Transverse colon (tissue), 4 donors: ENCODE data around the gene EFR3B. TPM values are rescaled to one million over a fixed set of nuclear protein-coding genes. Genes with fewer than 3 reads are reported as not detected.

Experiments used
- DNase-seq: peaks from one replicate; pipeline ENCODE4 v3.0.0-alpha.2; 2019
- H3K27ac ChIP-seq, 4 donors: fragments of 200-600 bp; sonication (generic); 2 replicates each; pipeline ENCODE4 v1.5.1; 2016 to 2018; ENCODE audit warnings: inconsistent platforms in 4 of 4
- H3K27me3 ChIP-seq: fragments of 200-600 bp; sonication (generic); 2 replicates; pipeline ENCODE4 v1.5.1; 2017; ENCODE audit warnings: inconsistent platforms
- H3K36me3 ChIP-seq, 4 donors: fragments of 200-600 bp; sonication (generic); 2 replicates each; pipeline ENCODE4 v1.5.1; 2017 to 2019; ENCODE audit warnings: inconsistent platforms in 4 of 4
- H3K4me1 ChIP-seq, 4 donors: fragments of 200-600 bp; sonication (generic); 2 replicates each; pipeline ENCODE4 v1.5.1; 2017 to 2020; ENCODE audit warnings: inconsistent platforms in 4 of 4
- H3K4me3 ChIP-seq, 4 donors: fragments of 200-600 bp; sonication (generic); 1 replicate in 1 of 4; 2 replicates in 3 of 4; pipeline versions ENCODE4 v1.5.1 to v1.6.1; 2017 to 2019; ENCODE audit warnings: inconsistent platforms in 4 of 4
- H3K9me3 ChIP-seq, 2 donors: fragments of 200-600 bp; sonication (generic); 2 replicates each; pipeline ENCODE4 v1.5.1; 2017 to 2019; ENCODE audit warnings: inconsistent platforms in 2 of 2
- EP300 ChIP-seq: sonication (generic); formaldehyde crosslinking; IDR thresholded peaks from one replicate; pipeline ENCODE4 v1.6.1; 2017; ENCODE audit warnings: antibody characterized with exemption, low read depth
- POLR2A ChIP-seq: fragments of 450-650 bp; IDR thresholded peaks from one replicate; pipeline ENCODE4 v1.6.1; 2016; ENCODE audit warnings: antibody characterized with exemption, mild to moderate bottlenecking, moderate library complexity
- POLR2AphosphoS5 ChIP-seq, 3 donors: sonication (generic); formaldehyde crosslinking; IDR thresholded peaks; one replicate each; pipeline ENCODE4 v1.6.1; 2016; ENCODE audit warnings: antibody characterized with exemption in 3 of 3
- WGBS, 2 donors: methylation state at CpG; one replicate each; pipeline ENCODE4 v1.1.5; 2018; ENCODE audit warnings: low coverage in 1 of 2; 5-methylcytosine and 5-hydroxymethylcytosine counted together
- in situ Hi-C, 4 donors: fragments of 200-750 bp; cut with MboI; loops; one replicate each; pipeline versions ENCODE4 v1.15.0 to v1.15.1; 2017; ENCODE audit warnings: low sequenced_read_pairs in 3 of 4, low pct_ligation_motif_present in 1 of 4, low pct_unique_long_range_greater_than_20kb in 1 of 4
- intact Hi-C: fragments of 100-400 bp; cut with DNase I; formaldehyde crosslinking; loops from one replicate; pipeline ENCODE4 v1.15.1; 2023; ENCODE audit warnings: low total_unique reads
- total RNA-seq, 4 donors: library from RNA; depleted of rRNA; stranded (reverse); fragments of >200 nt; gene quantifications; one replicate each; pipeline ENCODE4 v1.1.0, GENCODE V29; 2016
- TF ChIP-seq, protein P1 (sequence below), 5 experiments: fragments of 200-600 bp in 3 of 5; fragments of 450-650 bp in 2 of 5; sonication (generic) in 3 of 5; IDR thresholded peaks; 1 replicate in 2 of 5; 2 replicates in 3 of 5; pipeline ENCODE4 v1.5.1; 2016 to 2017; ENCODE audit warnings: antibody characterized with exemption in 5 of 5, inconsistent platforms in 3 of 5, mild to moderate bottlenecking in 2 of 5, moderate library complexity in 1 of 5

EFR3B gene
- total RNA-seq, 4 donors from 2014 or later: under 0.01 to 1.4 (median 0.70) TPM

GRCh38 chr2:25116956-25117355, 75.1 kb downstream of the EFR3B start:
- DNase-seq: no peak
- H3K36me3 ChIP-seq: no peaks in the 10 kb centered on the region
- no peaks in the 10 kb centered on the region for H3K4me1 ChIP-seq
- no peaks in the 10 kb centered on the region for H3K9me3 ChIP-seq
- WGBS, 2 donors: 91% methylated on average over 8 to 13 of the region's 13 CpGs
- intact Hi-C loops: no loop called here
- H3K27me3 ChIP-seq: no peaks in the 10 kb centered on the region
- no peak overlapping the region for H3K4me3 ChIP-seq
- no peak overlapping the region for H3K27ac ChIP-seq
- in situ Hi-C loops: no loop called here
- no peak for TF ChIP-seq POLR2AphosphoS5 (IDR thresholded peaks at IDR 0.05)
- TF ChIP-seq POLR2A: no peak
- no peak for TF ChIP-seq EP300
- TF ChIP-seq, protein P1, sequence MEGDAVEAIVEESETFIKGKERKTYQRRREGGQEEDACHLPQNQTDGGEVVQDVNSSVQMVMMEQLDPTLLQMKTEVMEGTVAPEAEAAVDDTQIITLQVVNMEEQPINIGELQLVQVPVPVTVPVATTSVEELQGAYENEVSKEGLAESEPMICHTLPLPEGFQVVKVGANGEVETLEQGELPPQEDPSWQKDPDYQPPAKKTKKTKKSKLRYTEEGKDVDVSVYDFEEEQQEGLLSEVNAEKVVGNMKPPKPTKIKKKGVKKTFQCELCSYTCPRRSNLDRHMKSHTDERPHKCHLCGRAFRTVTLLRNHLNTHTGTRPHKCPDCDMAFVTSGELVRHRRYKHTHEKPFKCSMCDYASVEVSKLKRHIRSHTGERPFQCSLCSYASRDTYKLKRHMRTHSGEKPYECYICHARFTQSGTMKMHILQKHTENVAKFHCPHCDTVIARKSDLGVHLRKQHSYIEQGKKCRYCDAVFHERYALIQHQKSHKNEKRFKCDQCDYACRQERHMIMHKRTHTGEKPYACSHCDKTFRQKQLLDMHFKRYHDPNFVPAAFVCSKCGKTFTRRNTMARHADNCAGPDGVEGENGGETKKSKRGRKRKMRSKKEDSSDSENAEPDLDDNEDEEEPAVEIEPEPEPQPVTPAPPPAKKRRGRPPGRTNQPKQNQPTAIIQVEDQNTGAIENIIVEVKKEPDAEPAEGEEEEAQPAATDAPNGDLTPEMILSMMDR (IDR thresholded peaks at IDR 0.05): no peak

- no peaks in the 10 kb centered on the region for H3K9me3 ChIP-seq
- H3K4me1 ChIP-seq: no peaks in the 10 kb centered on the region
- H3K27ac ChIP-seq: no peak overlapping the region
- no peak for DNase-seq
- H3K4me3 ChIP-seq: no peak overlapping the region
- H3K27me3 ChIP-seq: no peaks in the 10 kb centered on the region
- no peaks in the 10 kb centered on the region for H3K36me3 ChIP-seq
- intact Hi-C loops (no loop called here), in situ Hi-C loops (no loop called here)
- TF ChIP-seq, protein P1 (IDR thresholded peaks at IDR 0.05): no peak
- TF ChIP-seq POLR2AphosphoS5 (IDR thresholded peaks at IDR 0.05): no peak
- no peak for TF ChIP-seq EP300
- no peak for TF ChIP-seq POLR2A
- WGBS, 2 donors: 88 to 95% methylated on average over 10 to 11 of the region's 11 CpGs
Measured at GRCh38 chr2:25119263-25119662, 77.4 kb downstream of the EFR3B start.

GRCh38 chr2:25122367-25122766, 80.5 kb downstream of the EFR3B start:
- DNase-seq: no peak
- in situ Hi-C loops: loop anchor here in 1 of 4 donors (5.0 kb wide), 1 partner anchor 145 kb away; no protein-coding TSS in a partner anchor
- Histone ChIP-seq H3K36me3 (no peaks in the 10 kb centered on the region), H3K27ac (no peak overlapping the region), H3K27me3 (no peaks in the 10 kb centered on the region), H3K9me3 (no peaks in the 10 kb centered on the region), H3K4me1 (no peaks in the 10 kb centered on the region), H3K4me3 (no peak overlapping the region)
- WGBS, 2 donors: 84% methylated on average over 3 of the region's 3 CpGs; no CpG with 5 or more reads in 1 of the 2 donors
- intact Hi-C loops: no loop called here
- TF ChIP-seq POLR2A (no peak), EP300 (no peak), POLR2AphosphoS5 (IDR thresholded peaks at IDR 0.05) (no peak)
- TF ChIP-seq, protein P1 (IDR thresholded peaks at IDR 0.05): no peak

DNA sequence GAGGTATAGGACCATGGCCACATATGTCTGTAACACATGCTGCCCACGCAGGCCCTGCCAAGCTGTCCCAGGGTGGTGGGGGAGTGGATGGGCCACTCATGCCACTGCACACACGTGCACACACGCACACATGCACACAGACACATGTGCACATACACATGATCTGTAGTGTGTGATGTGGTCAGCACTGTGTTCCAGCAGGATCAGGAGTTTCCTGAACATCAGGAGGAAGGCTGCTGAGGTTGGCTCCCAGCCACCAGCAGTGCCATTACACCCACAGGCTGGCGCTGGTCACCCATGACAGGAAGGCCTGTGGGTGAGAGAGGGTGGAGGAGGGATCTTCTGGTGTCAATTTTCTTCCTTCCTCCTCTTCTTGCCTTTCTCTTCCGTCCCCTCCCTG, 81.8 kb downstream of the EFR3B start:
- Histone ChIP-seq H3K4me1 (no peaks in the 10 kb centered on the region), H3K27me3 (no peaks in the 10 kb centered on the region), H3K9me3 (no peaks in the 10 kb centered on the region), H3K4me3 (no peak overlapping the region), H3K36me3 (no peaks in the 10 kb centered on the region), H3K27ac (no peak overlapping the region)
- WGBS, 2 donors: 78 to 100% methylated on average over 1 to 5 of the region's 5 CpGs
- DNase-seq: no peak
- in situ Hi-C loops (loop anchor here in 1 of 4 donors (5.0 kb wide), 1 partner anchor 146 kb away; no protein-coding TSS in a partner anchor), intact Hi-C loops (no loop called here)
- TF ChIP-seq, protein P1 (IDR thresholded peaks at IDR 0.05): no peak
- TF ChIP-seq POLR2A (no peak), EP300 (no peak), POLR2AphosphoS5 (IDR thresholded peaks at IDR 0.05) (no peak)
